H1 (cell line): ENCODE measurements around the gene ITGB2. TPM values are rescaled to one million over a fixed set of nuclear protein-coding genes. Genes with fewer than 3 reads are reported as not detected.

Experiments
- ATF2 ChIP-seq: IDR thresholded peaks from 2 replicates; pipeline ENCODE4 v1.6.1; 2012; ENCODE audit warnings: low read length, inconsistent platforms
- EGR1 ChIP-seq: IDR thresholded peaks from 2 replicates; pipeline ENCODE4 v1.6.1; 2011; ENCODE audit warnings: low read depth, low read length, borderline replicate concordance
- KDM4A ChIP-seq: IDR thresholded peaks from one replicate; pipeline ENCODE4 v1.7.1; 2012; ENCODE audit warnings: low read depth, mild to moderate bottlenecking, moderate library complexity, low read length, inconsistent platforms; ENCODE audit not compliant: severe bottlenecking
- POLR2AphosphoS5 ChIP-seq: IDR thresholded peaks from 2 replicates; pipeline ENCODE4 v1.6.1; 2011; ENCODE audit warnings: low read depth, low read length
- POU5F1 ChIP-seq: IDR thresholded peaks from 2 replicates; pipeline ENCODE4 v1.6.1; 2011; ENCODE audit warnings: low read depth, mild to moderate bottlenecking, low read length, moderate library complexity
- SIN3A ChIP-seq, 2 experiments: IDR thresholded peaks in 1 of 2; conservative IDR thresholded peaks in 1 of 2; 2 replicates each; pipeline ENCODE4 v1.6.1; 2011 to 2012; ENCODE audit warnings: low read length in 2 of 2, improper control_type of control experiment in 1 of 2, low read depth in 1 of 2, mild to moderate bottlenecking in 1 of 2
- polyA plus RNA-seq, 7 experiments: library from polyadenylated mRNA; depleted of rRNA in 3 of 7; stranded (reverse) in 5 of 7; unstranded in 2 of 7; fragments of >200 nt in 5 of 7; fragments of 200-250 nt in 2 of 7; gene quantifications; 1 replicate in 5 of 7; 2 replicates in 1 of 7; 4 replicates in 1 of 7; pipeline versions ENCODE4 v1.2.1 to v1.2.3, GENCODE V29; 2011 to 2013; ENCODE audit warnings: missing spikeins in 2 of 7, mixed read lengths in 2 of 7
- total RNA-seq: library from RNA; stranded (reverse); fragmentation: NEBNext Ultra II Directional; extraction: Animal tissue kit (Norgen Biotek cat#: 25700); gene quantifications from 2 replicates; pipeline ENCODE4 v1.2.1, GENCODE V29; 2021
- TF ChIP-seq, protein P1 (sequence below), 3 experiments: IDR thresholded peaks; 1 replicate in 2 of 3; 2 replicates in 1 of 3; pipeline versions ENCODE4 v1.5.1 to v1.6.1; 2011; ENCODE audit warnings: low read length in 3 of 3, mild to moderate bottlenecking in 3 of 3, inconsistent platforms in 2 of 3, low read depth in 1 of 3, moderate library complexity in 1 of 3; ENCODE audit not compliant: insufficient read depth in 1 of 3; ENCODE audit errors: control extremely low read depth in 1 of 3

ITGB2 gene
- total and polyA plus RNA-seq, 2 of the 8 experiments (the other 6 are each of a cell fraction or from before 2014, with no cell fraction given), result 0.24 to 0.63 TPM

DNA sequence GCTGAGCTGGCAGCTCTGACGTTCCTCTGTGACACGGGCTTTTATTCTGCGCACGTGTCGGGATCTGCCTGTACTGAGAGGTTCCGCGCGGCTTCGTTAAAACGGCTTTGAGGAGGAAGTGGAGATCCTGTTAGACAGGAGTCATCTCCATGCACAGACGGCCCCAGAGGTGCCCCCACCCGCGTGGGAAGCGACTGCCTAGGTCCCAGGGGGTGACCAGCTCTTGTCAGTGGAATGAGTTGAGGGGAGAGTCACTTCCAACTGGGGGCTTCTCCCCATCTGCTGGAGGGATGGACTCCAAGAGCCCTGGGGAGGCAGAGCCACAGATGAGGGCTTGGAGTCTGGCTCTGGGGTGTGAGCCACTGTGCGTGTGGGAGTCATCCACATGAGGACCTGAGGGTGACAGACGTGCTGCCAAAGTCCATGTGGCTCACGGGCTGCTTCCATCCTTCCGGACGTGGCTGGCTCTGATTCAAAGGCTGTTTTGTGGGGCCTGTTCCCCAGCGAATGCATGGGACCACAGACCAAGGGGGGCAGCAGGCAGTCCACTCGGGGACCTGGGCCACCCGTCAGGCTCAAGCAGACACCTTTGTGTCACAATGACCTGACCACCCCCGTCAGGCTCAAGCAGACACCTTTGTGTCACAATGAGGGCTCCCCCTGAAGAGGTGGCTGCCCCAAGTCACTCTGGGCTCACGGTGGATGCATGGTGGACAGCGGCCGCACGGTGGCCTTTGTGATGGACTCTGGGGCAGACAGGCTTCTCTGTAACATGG lies 74.0 kb downstream of the ITGB2 start (continued):
- TF ChIP-seq, protein P1, sequence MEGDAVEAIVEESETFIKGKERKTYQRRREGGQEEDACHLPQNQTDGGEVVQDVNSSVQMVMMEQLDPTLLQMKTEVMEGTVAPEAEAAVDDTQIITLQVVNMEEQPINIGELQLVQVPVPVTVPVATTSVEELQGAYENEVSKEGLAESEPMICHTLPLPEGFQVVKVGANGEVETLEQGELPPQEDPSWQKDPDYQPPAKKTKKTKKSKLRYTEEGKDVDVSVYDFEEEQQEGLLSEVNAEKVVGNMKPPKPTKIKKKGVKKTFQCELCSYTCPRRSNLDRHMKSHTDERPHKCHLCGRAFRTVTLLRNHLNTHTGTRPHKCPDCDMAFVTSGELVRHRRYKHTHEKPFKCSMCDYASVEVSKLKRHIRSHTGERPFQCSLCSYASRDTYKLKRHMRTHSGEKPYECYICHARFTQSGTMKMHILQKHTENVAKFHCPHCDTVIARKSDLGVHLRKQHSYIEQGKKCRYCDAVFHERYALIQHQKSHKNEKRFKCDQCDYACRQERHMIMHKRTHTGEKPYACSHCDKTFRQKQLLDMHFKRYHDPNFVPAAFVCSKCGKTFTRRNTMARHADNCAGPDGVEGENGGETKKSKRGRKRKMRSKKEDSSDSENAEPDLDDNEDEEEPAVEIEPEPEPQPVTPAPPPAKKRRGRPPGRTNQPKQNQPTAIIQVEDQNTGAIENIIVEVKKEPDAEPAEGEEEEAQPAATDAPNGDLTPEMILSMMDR (IDR thresholded peaks at IDR 0.05; ENCODE audit: control extremely low read depth in 1 of 3, insufficient read depth in 1 of 3, low read depth in 1 of 3, low read length in 3 of 3), result no peak
- TF ChIP-seq EGR1 (no peak), POU5F1 (no peak), ATF2 (no peak), POLR2AphosphoS5 (no peak), KDM4A (no peak), SIN3A (conservative IDR thresholded peaks at IDR 0.05 in 1 of 2, IDR thresholded peaks at IDR 0.05 in 1 of 2; ENCODE audit: low read depth in 1 of 2, low read length in 2 of 2) (no peak)
